SH-SY5Y (cell line): ENCODE measurements around the gene KIF26B.

Experiments
- GATA2 ChIP-seq: IDR thresholded peaks from 2 replicates; pipeline ENCODE4 v1.6.1; 2011; ENCODE audit warnings: mild to moderate bottlenecking, low read depth, low read length
- GATA3 ChIP-seq: IDR thresholded peaks from 2 replicates; pipeline ENCODE4 v1.6.1; 2011; ENCODE audit warnings: low read depth, mild to moderate bottlenecking, low read length, moderate library complexity

GRCh38 chr1:245317217-245317616, 162.4 kb downstream of the KIF26B start:
- TF ChIP-seq GATA2 (no peak), GATA3 (no peak)
